Endometrial microvascular endothelial cells (primary cell): ENCODE data around the gene TTC21A. TPM values are rescaled to one million over a fixed set of nuclear protein-coding genes. Genes with fewer than 3 reads are reported as not detected.

Source experiments
- in situ Hi-C: cut with HindIII; loops from 2 replicates; pipeline ENCODE4 v1.10.0; 2017; ENCODE audit warnings: low sequenced_read_pairs, low pct_unique_long_range_greater_than_20kb; ENCODE audit errors: inconsistent ontology term
- total RNA-seq: library from RNA; depleted of rRNA; stranded (reverse); fragments of >200 nt; gene quantifications from one replicate; pipeline ENCODE4 v1.2.3, GENCODE V29; 2015; ENCODE audit errors: inconsistent ontology term

Gene TTC21A
- total RNA-seq, 1 donor from 2014 or later, result 0.09 TPM

DNA sequence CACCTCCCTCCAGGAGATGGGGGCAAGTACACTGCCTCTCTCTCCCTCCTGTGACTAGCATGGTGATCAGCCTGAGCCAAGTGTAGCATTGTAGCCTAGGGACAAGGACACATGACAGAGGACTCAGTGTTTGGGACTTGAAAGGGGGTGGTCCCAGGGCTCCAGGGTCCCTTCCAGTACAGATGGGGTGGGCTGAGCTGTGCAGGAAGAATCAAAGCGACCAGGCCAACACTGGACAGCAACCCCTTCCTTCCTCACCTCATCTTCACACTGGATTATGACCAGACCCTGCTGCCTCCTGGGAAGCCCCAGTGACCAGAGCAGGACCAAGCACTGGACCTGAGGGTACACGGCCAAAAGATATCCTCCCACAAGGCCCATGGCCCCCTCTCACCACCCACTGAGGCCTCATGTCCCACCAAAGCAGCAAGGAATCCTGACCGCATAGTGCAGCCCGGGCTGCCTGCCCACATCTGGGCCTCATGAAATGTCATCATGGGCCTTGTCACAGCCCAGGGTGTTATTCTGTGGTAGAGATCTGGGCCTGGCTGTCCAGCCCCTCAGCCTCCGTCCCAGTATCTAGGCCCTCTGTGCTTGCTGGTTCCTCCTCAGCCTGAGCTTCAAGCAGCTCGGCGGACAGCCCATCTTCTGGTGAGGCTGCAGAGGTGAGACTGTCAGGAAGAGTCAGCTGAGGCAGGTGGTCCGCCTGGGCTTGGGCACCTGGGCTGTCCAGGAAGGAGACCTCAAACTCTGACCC, 9.6 kb upstream of the TTC21A start:
- in situ Hi-C loops, result no loop called here

DNA sequence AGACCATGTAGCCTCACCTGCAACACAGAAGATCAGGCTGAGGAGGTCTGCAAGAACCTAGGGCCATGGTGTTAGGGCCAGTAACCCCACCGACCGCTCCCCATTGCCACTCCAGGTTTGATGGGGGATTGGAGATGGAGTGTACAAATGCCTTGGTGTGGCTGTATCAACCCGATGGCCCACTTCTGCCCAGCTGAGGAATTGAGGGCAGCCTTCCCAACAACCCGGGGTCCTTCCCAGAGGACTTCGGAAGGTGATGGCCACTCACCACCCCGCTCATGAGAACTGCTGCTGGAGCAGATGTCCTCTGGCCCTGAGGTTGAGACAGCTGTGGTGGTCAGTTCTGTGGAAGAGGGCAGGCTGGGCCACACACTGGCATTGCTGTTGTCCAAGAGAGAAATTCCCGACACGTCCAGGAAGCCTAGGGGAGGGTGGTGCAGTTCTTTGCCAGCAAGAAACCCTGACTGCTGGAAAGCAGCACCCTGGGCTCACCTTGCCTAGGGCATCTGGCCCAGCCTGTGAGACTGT, 8.9 kb upstream of the TTC21A start:
- in situ Hi-C loops, result no loop called here

- in situ Hi-C loops, result no loop called here
Observed at GRCh38 chr3:39099242-39099641, 8.2 kb upstream of the TTC21A start.

DNA sequence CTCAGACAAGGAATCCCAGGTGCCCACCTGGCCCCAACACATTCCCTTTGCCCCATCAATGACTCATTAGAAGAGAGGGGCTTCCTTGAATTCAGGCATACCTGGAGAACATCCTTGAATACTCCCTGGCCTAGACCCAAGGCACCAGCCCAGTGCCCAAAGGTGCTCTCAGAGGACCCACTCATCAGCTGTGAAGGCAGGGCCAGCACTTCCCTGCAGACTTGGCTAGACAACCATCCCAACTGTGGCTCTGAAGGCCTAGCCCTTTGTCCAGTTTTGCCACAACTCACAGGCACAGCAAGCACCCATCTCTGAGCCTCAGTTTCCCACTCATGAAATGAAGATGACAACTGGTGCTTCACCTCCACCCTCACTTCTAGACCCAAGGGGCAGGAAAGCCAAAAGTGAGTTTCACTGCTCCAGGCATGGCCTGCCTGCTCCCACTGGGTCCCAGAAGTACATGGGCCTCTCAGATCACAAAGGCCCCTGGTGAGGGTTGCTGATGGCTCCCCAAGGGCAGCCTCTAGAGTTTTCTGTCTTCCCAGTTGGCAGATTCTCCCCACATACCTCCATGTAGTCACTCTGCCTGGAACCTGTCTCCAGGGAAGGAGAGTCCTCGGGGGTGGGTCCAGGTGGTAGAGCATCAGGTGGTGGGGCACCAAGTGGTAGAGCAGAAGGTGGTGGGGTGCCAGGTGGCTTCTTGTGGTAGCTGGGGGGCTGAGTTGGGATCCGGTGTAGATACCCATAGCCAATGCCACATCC, 7.6 kb upstream of the TTC21A start:
- in situ Hi-C loops, result no loop called here

- in situ Hi-C loops, result no loop called here
Observed at GRCh38 chr3:39100500-39100886, 7.0 kb upstream of the TTC21A start.

DNA sequence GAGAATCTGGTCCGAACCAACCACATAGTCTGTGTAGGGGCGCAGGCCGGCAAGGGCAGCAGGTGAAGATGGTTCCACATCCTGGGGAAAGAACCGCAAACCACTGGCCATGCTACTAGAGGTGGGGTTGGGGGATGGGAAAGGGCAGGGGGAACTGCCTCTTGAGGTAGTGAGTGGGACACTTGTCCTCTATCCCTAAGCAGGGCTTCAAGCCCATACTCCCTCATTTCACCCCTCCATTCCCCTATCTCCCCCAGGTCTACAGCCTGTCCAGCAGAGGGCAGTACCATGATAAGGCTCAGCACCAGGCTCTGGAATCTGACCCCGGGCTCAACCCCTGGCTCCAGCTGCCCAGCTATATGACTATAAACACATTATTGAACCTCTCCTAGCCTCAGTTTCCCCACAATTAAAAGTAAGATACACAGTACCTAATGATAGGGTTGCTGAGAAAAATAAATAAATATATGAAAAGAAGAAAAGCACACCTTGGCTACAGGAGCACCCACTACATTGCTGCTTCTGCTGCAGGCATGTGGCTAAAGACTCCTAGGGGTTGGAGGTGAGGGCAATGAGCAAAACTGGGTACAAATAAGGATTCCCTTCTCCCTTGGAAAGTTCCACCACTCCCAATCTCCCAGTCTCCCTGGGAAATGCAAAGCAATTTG, 6.3 kb upstream of the TTC21A start:
- in situ Hi-C loops, result no loop called here

- in situ Hi-C loops, result no loop called here
Observed at GRCh38 chr3:39102504-39103323, 4.8 kb upstream of the TTC21A start.

GRCh38 chr3:39103324-39103693, 4.2 kb upstream of the TTC21A start:
- in situ Hi-C loops, result no loop called here

DNA sequence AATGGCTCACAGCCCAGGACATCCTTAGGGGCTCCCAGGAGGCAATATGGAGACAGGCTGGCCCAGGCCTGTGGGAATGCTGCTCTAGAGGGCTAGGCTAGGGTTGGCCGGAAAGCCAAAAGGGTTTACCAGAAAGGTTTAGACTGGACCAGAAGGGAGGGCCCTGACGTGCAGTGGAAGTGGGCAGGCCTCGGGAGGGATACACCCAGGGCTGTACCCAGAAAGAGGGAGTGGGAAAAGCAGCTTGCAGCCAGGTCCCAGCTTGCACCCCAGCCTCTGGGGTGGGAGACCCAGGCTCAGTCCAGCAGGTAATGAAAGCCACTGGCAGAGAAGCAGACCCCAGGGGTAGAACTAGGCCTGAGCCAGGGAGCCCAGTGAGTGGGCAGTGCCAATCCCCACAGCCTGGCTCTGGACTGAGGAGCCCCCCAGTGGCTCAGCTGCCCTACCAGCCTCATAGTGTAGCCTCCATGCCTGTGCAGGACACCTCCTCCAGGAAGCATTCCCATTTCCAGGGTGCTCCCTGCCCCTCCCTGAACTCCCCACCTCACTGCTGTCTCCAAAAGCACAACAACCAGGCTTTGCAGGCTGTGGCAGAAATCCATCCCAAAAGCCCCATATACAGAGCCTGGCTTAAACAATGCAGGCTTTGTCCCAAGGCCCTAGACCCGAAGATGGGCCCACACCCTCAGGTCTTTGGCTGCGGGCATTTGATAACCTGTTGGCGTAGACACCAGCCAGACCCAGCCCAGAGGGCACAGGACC, 3.5 kb upstream of the TTC21A start:
- in situ Hi-C loops, result no loop called here

DNA sequence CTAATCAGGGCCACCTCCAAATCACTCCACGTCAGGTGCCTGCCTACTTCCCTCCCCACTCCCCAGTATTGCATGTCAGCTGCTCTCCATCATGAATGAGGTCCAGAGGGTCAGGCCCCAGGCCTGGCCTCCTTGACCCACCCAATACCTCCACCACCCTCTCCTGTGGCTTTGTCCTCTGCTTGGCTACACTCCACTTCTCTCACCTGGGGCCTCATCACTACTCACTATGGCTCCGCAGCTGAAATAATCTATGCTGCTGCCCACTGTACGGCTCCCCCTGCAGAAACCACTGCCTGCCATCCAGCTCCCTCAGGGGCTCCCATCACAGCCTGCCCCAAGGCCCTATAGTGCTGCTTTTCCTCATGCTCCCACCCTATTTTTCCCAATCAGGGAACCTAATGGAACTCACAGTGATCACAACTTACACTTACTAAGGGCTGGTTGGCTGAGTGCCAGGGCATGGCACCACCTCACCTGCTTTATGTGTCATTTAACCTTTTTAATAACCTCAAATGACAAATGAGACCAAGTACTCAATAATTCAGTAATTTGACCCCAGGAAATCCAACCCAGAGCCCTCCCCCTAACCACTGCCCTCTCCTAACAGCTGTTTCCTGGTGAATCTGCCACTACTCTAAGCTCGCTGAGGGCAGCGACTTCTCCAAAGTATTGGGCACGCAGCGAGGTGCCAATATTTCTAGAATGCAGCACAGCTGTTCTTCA, 2.4 kb upstream of the TTC21A start:
- in situ Hi-C loops, result no loop called here

GRCh38 chr3:39105687-39106063, 1.8 kb upstream of the TTC21A start:
- in situ Hi-C loops, result no loop called here

DNA sequence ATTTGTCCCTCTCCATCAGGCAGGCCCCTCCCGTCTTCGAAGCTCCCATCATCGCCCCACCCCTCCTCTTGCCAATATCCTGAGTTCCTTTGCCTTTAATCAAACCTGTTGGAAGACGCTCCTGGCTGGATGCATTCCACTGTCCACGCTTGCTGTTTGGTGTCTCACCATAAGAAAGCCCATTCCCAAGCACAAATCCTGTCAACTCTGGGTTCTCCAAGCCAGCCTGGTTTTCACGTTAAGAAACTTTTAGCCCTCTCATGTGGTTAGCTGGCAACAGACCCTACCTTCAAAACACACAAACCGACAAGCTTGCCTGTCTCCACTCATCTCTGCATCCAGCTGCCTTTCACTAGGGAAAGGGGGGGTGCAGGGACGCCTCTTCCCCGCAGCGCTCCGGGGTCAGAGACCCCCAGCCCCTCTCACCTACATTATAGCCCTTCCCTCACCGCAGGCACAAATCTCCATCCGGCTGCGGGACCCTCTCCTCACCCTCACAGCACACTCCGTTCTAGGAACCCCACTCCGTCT, 1.1 kb upstream of the TTC21A start:
- in situ Hi-C loops, result no loop called here

- in situ Hi-C loops, result no loop called here
Observed at GRCh38 chr3:39106851-39107387, 561 bp upstream of the TTC21A start.

DNA sequence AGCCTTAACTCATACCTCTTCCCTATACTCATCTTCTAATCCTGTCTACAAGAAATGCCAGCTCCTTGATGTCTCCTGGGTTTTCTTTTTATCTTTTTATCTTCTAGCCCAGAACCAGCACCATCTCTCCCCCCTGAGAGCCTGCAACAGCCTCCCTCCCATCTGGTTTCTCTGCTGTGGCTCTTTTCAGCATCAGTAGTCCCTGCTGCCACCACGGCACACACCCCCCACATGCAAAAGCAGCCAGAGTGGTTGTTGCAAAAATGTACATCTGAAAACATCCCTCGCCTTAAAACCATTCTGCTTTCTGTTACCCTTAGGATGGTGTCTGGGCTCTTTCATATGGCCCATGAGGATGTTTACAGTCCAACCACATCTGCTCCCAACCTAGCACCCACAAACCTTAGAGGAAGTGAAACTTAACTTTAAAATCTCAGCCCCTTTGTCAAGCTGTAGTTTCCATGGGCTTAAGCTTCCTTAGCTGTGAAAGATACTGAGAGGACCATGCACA, 775 bp downstream of the TTC21A start:
- in situ Hi-C loops, result no loop called here

DNA sequence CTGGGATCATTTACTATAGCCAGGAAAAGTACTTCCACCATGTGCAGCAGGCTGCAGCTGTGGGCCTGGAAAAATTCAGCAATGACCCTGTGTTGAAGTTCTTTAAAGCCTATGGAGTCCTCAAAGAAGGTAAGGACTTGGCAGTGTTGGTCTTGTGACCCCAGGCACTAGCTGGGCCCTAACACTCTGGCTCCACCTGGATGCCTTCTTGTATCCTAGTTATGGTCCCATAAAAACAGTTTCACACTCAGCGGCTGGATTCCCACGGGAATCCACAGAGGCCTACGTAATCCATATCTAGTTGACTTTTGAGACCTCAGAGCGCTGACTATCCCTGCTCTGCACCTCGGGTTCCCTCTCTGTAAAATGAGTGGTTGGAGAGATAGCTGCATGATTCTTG, 1.6 kb downstream of the TTC21A start:
- in situ Hi-C loops, result no loop called here

DNA sequence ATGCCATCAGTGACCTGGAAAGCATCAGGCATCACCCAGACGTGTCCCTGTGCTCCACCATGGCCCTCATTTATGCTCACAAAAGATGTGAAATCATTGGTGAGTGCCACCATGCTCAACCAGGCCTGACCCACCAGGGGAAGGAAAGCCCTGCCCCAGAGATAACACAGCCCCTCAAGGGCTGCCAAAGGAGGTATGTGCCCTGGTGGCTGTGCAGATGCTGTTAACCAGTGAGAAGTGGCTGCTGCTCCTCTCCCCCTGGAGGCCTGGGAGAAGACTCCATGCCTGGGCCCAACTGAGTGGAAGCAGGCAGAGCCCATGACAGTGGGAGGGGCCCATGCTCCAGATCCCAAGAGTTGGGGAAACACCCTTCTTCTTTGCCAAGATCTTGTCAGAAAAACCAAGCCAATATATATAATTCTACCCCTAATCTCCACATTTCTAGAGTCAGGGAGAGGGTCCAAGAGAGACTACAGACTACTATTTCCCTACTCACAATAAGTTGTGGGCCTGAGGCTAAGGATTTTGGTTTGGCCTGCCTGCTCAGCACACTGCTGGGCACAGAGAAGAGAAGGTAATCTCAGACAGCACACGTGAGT, 2.7 kb downstream of the TTC21A start:
- in situ Hi-C loops, result no loop called here

DNA sequence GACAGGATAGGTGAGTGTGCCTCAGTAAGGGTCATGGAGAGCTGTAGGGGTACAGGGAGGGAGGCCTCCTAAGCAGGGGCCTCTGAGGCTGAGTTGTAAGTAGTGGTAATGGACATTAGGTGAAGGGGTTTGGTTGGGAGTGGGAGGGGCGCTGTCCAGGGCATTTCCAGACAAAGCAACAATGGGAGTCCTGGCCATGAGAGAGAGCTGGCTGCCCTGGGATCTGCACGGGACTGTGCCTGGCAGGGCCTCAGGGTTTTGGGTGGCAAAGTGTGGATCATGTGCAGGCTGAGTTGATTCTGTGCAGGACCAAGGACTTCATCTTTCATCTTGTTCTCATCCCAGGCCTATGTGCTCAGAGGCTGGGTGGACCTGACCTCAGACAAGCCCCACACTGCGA, 4.6 kb downstream of the TTC21A start:
- in situ Hi-C loops, result no loop called here
